H9 (cell line): ENCODE measurements around the gene KCNMA1. TPM values are rescaled to one million over a fixed set of nuclear protein-coding genes. Genes with fewer than 3 reads are reported as not detected.

Experiments
- DNase-seq: peaks from one replicate; pipeline ENCODE4 v3.0.0-alpha.2; 2017
- H2AFZ ChIP-seq: one replicate; pipeline ENCODE4 v1.6.1; 2013; ENCODE audit warnings: mild to moderate bottlenecking, low read length, control low read depth, moderate library complexity
- H2AK5ac ChIP-seq: 2 replicates; pipeline ENCODE4 v1.6.1; 2013; ENCODE audit warnings: low read length, control low read depth, mixed read lengths; ENCODE audit not compliant: insufficient read length
- H2BK120ac ChIP-seq: one replicate; pipeline ENCODE4 v1.6.1; 2013; ENCODE audit warnings: low read depth, mild to moderate bottlenecking, low read length, control low read depth, inconsistent platforms; ENCODE audit not compliant: poor library complexity, severe bottlenecking
- H2BK12ac ChIP-seq: 2 replicates; pipeline ENCODE4 v1.6.1; 2013; ENCODE audit warnings: low read length, control low read depth, mixed read lengths, low read depth; ENCODE audit not compliant: insufficient read length
- H2BK15ac ChIP-seq: 2 replicates; pipeline ENCODE4 v1.6.1; 2013; ENCODE audit warnings: low read depth, low read length, control low read depth
- H2BK20ac ChIP-seq: one replicate; pipeline ENCODE4 v1.6.1; 2013; ENCODE audit warnings: low read depth, mild to moderate bottlenecking, low read length, control low read depth, inconsistent platforms; ENCODE audit not compliant: poor library complexity, severe bottlenecking
- H2BK5ac ChIP-seq: 2 replicates; pipeline ENCODE4 v1.6.1; 2013; ENCODE audit warnings: low read length, control low read depth, mixed read lengths; ENCODE audit not compliant: insufficient read length
- H3K14ac ChIP-seq: 2 replicates; pipeline ENCODE4 v1.6.1; 2013; ENCODE audit warnings: low read length, control low read depth; ENCODE audit not compliant: insufficient read depth
- H3K18ac ChIP-seq: 2 replicates; pipeline ENCODE4 v1.6.1; 2013; ENCODE audit warnings: low read depth, mild to moderate bottlenecking, mixed read lengths, low read length, control low read depth; ENCODE audit not compliant: insufficient read length
- H3K23ac ChIP-seq: 2 replicates; pipeline ENCODE4 v1.6.1; 2013; ENCODE audit warnings: low read length, control low read depth, mixed read lengths, low read depth; ENCODE audit not compliant: insufficient read length
- H3K23me2 ChIP-seq: 2 replicates; pipeline ENCODE4 v1.6.1; 2013; ENCODE audit warnings: low read depth, mild to moderate bottlenecking, mixed read lengths, low read length, control low read depth; ENCODE audit not compliant: insufficient read length, poor library complexity, severe bottlenecking
- H3K27ac ChIP-seq: 2 replicates; pipeline ENCODE4 v1.5.1; 2013; ENCODE audit warnings: low read length, control low read depth, mixed read lengths, low read depth; ENCODE audit not compliant: insufficient read length
- H3K27me3 ChIP-seq: 2 replicates; pipeline ENCODE4 v1.6.1; 2013; ENCODE audit warnings: low read length, control low read depth, inconsistent platforms; ENCODE audit not compliant: insufficient read depth
- H3K4ac ChIP-seq: 2 replicates; pipeline ENCODE4 v1.6.1; 2013; ENCODE audit warnings: low read depth, mild to moderate bottlenecking, control low read depth, inconsistent platforms, low read length, moderate library complexity
- H3K4me1 ChIP-seq: 2 replicates; pipeline ENCODE4 v1.6.1; 2013; ENCODE audit warnings: low read length, control low read depth, inconsistent platforms; ENCODE audit not compliant: insufficient read depth
- H3K4me2 ChIP-seq: 2 replicates; pipeline ENCODE4 v1.6.1; 2013; ENCODE audit warnings: low read length, control low read depth, mixed read lengths; ENCODE audit not compliant: insufficient read length, insufficient read depth
- H3K56ac ChIP-seq: 2 replicates; pipeline ENCODE4 v1.6.1; 2013; ENCODE audit warnings: low read depth, mild to moderate bottlenecking, mixed read lengths, low read length, control low read depth; ENCODE audit not compliant: insufficient read length
- H3K79me1 ChIP-seq: 2 replicates; pipeline ENCODE4 v1.6.1; 2013; ENCODE audit warnings: low read depth, mild to moderate bottlenecking, moderate library complexity, low read length, control low read depth, inconsistent platforms; ENCODE audit not compliant: insufficient read depth, poor library complexity, severe bottlenecking
- H3K79me2 ChIP-seq: 2 replicates; pipeline ENCODE4 v1.6.1; 2013; ENCODE audit warnings: low read length, control low read depth, inconsistent platforms; ENCODE audit not compliant: insufficient read depth
- H3K9ac ChIP-seq: 2 replicates; pipeline ENCODE4 v1.6.1; 2013; ENCODE audit warnings: low read length, control low read depth, mixed read lengths; ENCODE audit not compliant: insufficient read length; ENCODE audit errors: extremely low read depth
- H3K9me3 ChIP-seq: one replicate; pipeline ENCODE4 v1.6.1; 2013; ENCODE audit warnings: low read depth, low read length, inconsistent platforms; ENCODE audit not compliant: control insufficient read depth
- H3T11ph ChIP-seq: one replicate; pipeline ENCODE4 v1.6.1; 2013; ENCODE audit warnings: mild to moderate bottlenecking, low read length, control low read depth, inconsistent platforms
- H4K20me1 ChIP-seq: one replicate; pipeline ENCODE4 v1.6.1; 2013; ENCODE audit not compliant: control insufficient read depth, insufficient read length, insufficient read depth
- H4K5ac ChIP-seq: 2 replicates; pipeline ENCODE4 v1.6.1; 2013; ENCODE audit warnings: low read depth, mild to moderate bottlenecking, mixed read lengths, low read length, control low read depth; ENCODE audit not compliant: insufficient read length
- H4K8ac ChIP-seq: replicated peaks from 2 replicates; pipeline ENCODE4 v1.6.1; 2013; ENCODE audit warnings: low read length, control low read depth, mixed read lengths, low read depth; ENCODE audit not compliant: insufficient read length
- H4K91ac ChIP-seq: 2 replicates; pipeline ENCODE4 v1.6.1; 2013; ENCODE audit warnings: low read depth, mild to moderate bottlenecking, moderate library complexity, mixed read lengths, low read length, control low read depth; ENCODE audit not compliant: insufficient read length
- H3K27ac Mint-ChIP-seq, 3 experiments: 2 replicates in 2 of 3; 3 replicates in 1 of 3; pipeline ENCODE4 v1.8.0; 2020 to 2021; ENCODE audit warnings: mixed read lengths in 3 of 3, mild to moderate bottlenecking in 1 of 3, moderate library complexity in 1 of 3
- H3K27me3 Mint-ChIP-seq: 2 replicates; pipeline ENCODE4 v1.8.0; 2021; ENCODE audit warnings: low read depth, mild to moderate bottlenecking, moderate library complexity, mixed read lengths
- H3K36me3 Mint-ChIP-seq, 3 experiments: 2 replicates in 2 of 3; 3 replicates in 1 of 3; pipeline ENCODE4 v1.8.0; 2020 to 2021; ENCODE audit warnings: low read depth in 3 of 3, mixed read lengths in 3 of 3; ENCODE audit not compliant: insufficient read depth in 1 of 3
- H3K4me1 Mint-ChIP-seq, 2 experiments: 2 replicates each; pipeline ENCODE4 v1.8.0; 2020; ENCODE audit warnings: mixed read lengths in 2 of 2
- H3K4me3 Mint-ChIP-seq, 2 experiments: 2 replicates in 1 of 2; 3 replicates in 1 of 2; pipeline ENCODE4 v1.8.0; 2020 to 2021; ENCODE audit warnings: mild to moderate bottlenecking in 2 of 2, mixed read lengths in 2 of 2, moderate library complexity in 1 of 2
- H3K9me3 Mint-ChIP-seq, 2 experiments: 2 replicates in 1 of 2; 3 replicates in 1 of 2; pipeline ENCODE4 v1.8.0; 2020; ENCODE audit warnings: mild to moderate bottlenecking in 2 of 2, mixed read lengths in 2 of 2, moderate library complexity in 1 of 2
- WGBS: extraction: QIAGEN DNeasy Blood & Tissue Kit; methylation state at CpG from one replicate; pipeline ENCODE4 v1.1.7; 2013; ENCODE audit warnings: missing lambda C conversion rate, low lambda C conversion rate, mixed read lengths; ENCODE audit not compliant: insufficient read length; ENCODE audit errors: extremely low coverage; 5-methylcytosine and 5-hydroxymethylcytosine counted together
- total RNA-seq: library from RNA; stranded (reverse); gene quantifications from 2 replicates; pipeline ENCODE4 v1.2.1, GENCODE V29; 2021
- TF ChIP-seq, protein P1 (sequence below): fragments of 200-600 bp; sonication (generic); conservative IDR thresholded peaks from 3 replicates; pipeline ENCODE4 v1.8.0; 2021; ENCODE audit warnings: antibody characterized with exemption, mild to moderate bottlenecking

The KCNMA1 gene
- total RNA-seq, 1 experiment from 2014 or later = 2.0 TPM

GRCh38 chr10:77485847-77486246 lies 151.8 kb downstream of the KCNMA1 start:
- no peak overlapping the region for H3K27ac Mint-ChIP-seq
- H4K20me1 ChIP-seq = no peaks in the 10 kb centered on the region
- H2AK5ac ChIP-seq = no peak overlapping the region
- no peak overlapping the region for H3K27ac ChIP-seq
- H2BK120ac ChIP-seq = no peak overlapping the region
- H3K9ac ChIP-seq = no peak overlapping the region
- no peak overlapping the region for H2AFZ ChIP-seq
- H3K9me3 ChIP-seq = no peaks in the 10 kb centered on the region
- H2BK15ac ChIP-seq = no peak overlapping the region
- H3K36me3 Mint-ChIP-seq = no peaks in the 10 kb centered on the region
- no peak overlapping the region for H2BK12ac ChIP-seq
- no peak overlapping the region for H3K56ac ChIP-seq
- no peak overlapping the region for H4K8ac ChIP-seq
- peaks cover 5% of the 10 kb centered on the region for H3K27me3 Mint-ChIP-seq
- H3K79me2 ChIP-seq = no peaks in the 10 kb centered on the region
- no peaks in the 10 kb centered on the region for H3K79me1 ChIP-seq
- H3K18ac ChIP-seq = no peak overlapping the region
- no peaks in the 10 kb centered on the region for H3K9me3 Mint-ChIP-seq
- H2BK5ac ChIP-seq = no peak overlapping the region
- TF ChIP-seq, protein P1, sequence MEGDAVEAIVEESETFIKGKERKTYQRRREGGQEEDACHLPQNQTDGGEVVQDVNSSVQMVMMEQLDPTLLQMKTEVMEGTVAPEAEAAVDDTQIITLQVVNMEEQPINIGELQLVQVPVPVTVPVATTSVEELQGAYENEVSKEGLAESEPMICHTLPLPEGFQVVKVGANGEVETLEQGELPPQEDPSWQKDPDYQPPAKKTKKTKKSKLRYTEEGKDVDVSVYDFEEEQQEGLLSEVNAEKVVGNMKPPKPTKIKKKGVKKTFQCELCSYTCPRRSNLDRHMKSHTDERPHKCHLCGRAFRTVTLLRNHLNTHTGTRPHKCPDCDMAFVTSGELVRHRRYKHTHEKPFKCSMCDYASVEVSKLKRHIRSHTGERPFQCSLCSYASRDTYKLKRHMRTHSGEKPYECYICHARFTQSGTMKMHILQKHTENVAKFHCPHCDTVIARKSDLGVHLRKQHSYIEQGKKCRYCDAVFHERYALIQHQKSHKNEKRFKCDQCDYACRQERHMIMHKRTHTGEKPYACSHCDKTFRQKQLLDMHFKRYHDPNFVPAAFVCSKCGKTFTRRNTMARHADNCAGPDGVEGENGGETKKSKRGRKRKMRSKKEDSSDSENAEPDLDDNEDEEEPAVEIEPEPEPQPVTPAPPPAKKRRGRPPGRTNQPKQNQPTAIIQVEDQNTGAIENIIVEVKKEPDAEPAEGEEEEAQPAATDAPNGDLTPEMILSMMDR = no peak
- no peak for DNase-seq
- no peak overlapping the region for H4K5ac ChIP-seq
- H3K23me2 ChIP-seq = no peaks in the 10 kb centered on the region
- no peaks in the 10 kb centered on the region for H3K27me3 ChIP-seq
- H3T11ph ChIP-seq = no peak overlapping the region
- H3K4me1 Mint-ChIP-seq = no peaks in the 10 kb centered on the region
- no CpG with 5 or more reads among the region's 2 CpGs for WGBS
- H2BK20ac ChIP-seq = no peak overlapping the region
- no peak overlapping the region for H3K4ac ChIP-seq
- no peak overlapping the region for H4K91ac ChIP-seq
- no peak overlapping the region for H3K4me3 Mint-ChIP-seq
- no peak overlapping the region for H3K23ac ChIP-seq
- H3K4me2 ChIP-seq = no peak overlapping the region
- no peak overlapping the region for H3K14ac ChIP-seq
- no peaks in the 10 kb centered on the region for H3K4me1 ChIP-seq
